HEK293 (cell line): ENCODE data around the gene RASSF3.
A peak's percentile ranks its signal among the peaks of the same experiment; 100 is the strongest.

ENCODE experiments used
- CTCF ChIA-PET: fragments of 350-600 bp; formaldehyde crosslinking; extraction: SDS; loops from one replicate; lab custom pipeline; 2021; ENCODE audit warnings: antibody characterized with exemption; lab: Yijun Ruan, JAX
- POLR2A ChIA-PET: fragments of 300-600 bp; formaldehyde crosslinking; extraction: SDS; loops from one replicate; lab custom pipeline; 2020; ENCODE audit warnings: antibody characterized with exemption, inconsistent platforms; lab: Yijun Ruan, JAX
- H3K27ac ChIP-seq: fragments of 200-500 bp; sonication (Bioruptor generic); 2 replicates; pipeline ENCODE4 v1.5.1; 2014; ENCODE audit warnings: low read depth, low read length, control low read depth, inconsistent platforms; ENCODE audit errors: extremely low read depth
- H3K36me3 ChIP-seq, 2 experiments: fragments of 200-500 bp in 1 of 2; sonication (Bioruptor generic) in 1 of 2; 1 replicate in 1 of 2; 2 replicates in 1 of 2; pipeline ENCODE4 v1.5.1; 2014 to 2017; ENCODE audit warnings: inconsistent platforms in 2 of 2, low read length in 2 of 2; ENCODE audit not compliant: control insufficient read depth in 2 of 2, insufficient read depth in 1 of 2
- H3K4me1 ChIP-seq: fragments of 200-500 bp; sonication (Bioruptor generic); 2 replicates; pipeline ENCODE4 v1.5.1; 2014; ENCODE audit warnings: mild to moderate bottlenecking, low read length, inconsistent platforms; ENCODE audit not compliant: control insufficient read depth, insufficient read depth
- H3K4me3 ChIP-seq: 2 replicates; pipeline ENCODE4 v1.5.1; 2011; ENCODE audit warnings: low read depth, mild to moderate bottlenecking, control low read depth, low read length, moderate library complexity
- H3K9me3 ChIP-seq: fragments of 200-500 bp; sonication (Bioruptor generic); 2 replicates; pipeline ENCODE4 v1.5.1; 2014; ENCODE audit warnings: low read depth, low read length, inconsistent platforms; ENCODE audit not compliant: control insufficient read depth, insufficient read depth
- BCL11B ChIP-seq: fragments of 450-650 bp; formaldehyde crosslinking; IDR thresholded peaks from 2 replicates; pipeline ENCODE4 v1.5.1; 2016; ENCODE audit warnings: low read depth, missing biosample characterization, missing genetic modification characterization
- GLIS2 ChIP-seq: fragments of 450-650 bp; formaldehyde crosslinking; IDR thresholded peaks from 2 replicates; pipeline ENCODE4 v1.5.1; 2016; ENCODE audit warnings: missing biosample characterization, missing genetic modification characterization
- INSM2 ChIP-seq: fragments of 450-650 bp; formaldehyde crosslinking; IDR thresholded peaks from 2 replicates; pipeline ENCODE4 v1.5.1; 2016; ENCODE audit warnings: missing biosample characterization, missing genetic modification characterization
- KLF7 ChIP-seq: fragments of 450-650 bp; formaldehyde crosslinking; IDR thresholded peaks from 2 replicates; pipeline ENCODE4 v1.5.1; 2016; ENCODE audit warnings: missing biosample characterization, missing genetic modification characterization, borderline replicate concordance
- PRDM10 ChIP-seq: fragments of 450-650 bp; formaldehyde crosslinking; IDR thresholded peaks from 2 replicates; pipeline ENCODE4 v1.5.1; 2016; ENCODE audit warnings: missing biosample characterization, missing genetic modification characterization
- SCRT1 ChIP-seq: fragments of 450-650 bp; formaldehyde crosslinking; IDR thresholded peaks from 2 replicates; pipeline ENCODE4 v1.5.1; 2016; ENCODE audit warnings: missing biosample characterization, missing genetic modification characterization, borderline replicate concordance
- TRIM28 ChIP-seq: IDR thresholded peaks from 2 replicates; pipeline ENCODE4 v1.6.1; 2011; ENCODE audit warnings: low read length, control low read depth, borderline replicate concordance
- WT1 ChIP-seq: fragments of 450-650 bp; formaldehyde crosslinking; IDR thresholded peaks from 2 replicates; pipeline ENCODE4 v1.5.1; 2016; ENCODE audit warnings: missing biosample characterization, missing genetic modification characterization
- ZFP69B ChIP-seq: fragments of 450-650 bp; formaldehyde crosslinking; IDR thresholded peaks from 2 replicates; pipeline ENCODE4 v1.5.1; 2016; ENCODE audit warnings: missing biosample characterization, missing genetic modification characterization
- ZNF221 ChIP-seq: fragments of 450-650 bp; formaldehyde crosslinking; IDR thresholded peaks from 2 replicates; pipeline ENCODE4 v1.5.1; 2017; ENCODE audit warnings: missing biosample characterization, missing genetic modification characterization, borderline replicate concordance
- ZNF302 ChIP-seq: fragments of 450-650 bp; formaldehyde crosslinking; IDR thresholded peaks from 2 replicates; pipeline ENCODE4 v1.5.1; 2016; ENCODE audit warnings: missing biosample characterization, missing genetic modification characterization, low read depth
- ZNF416 ChIP-seq: fragments of 450-650 bp; formaldehyde crosslinking; IDR thresholded peaks from 2 replicates; pipeline ENCODE4 v1.5.1; 2016; ENCODE audit warnings: missing biosample characterization, missing genetic modification characterization
- ZNF510 ChIP-seq: fragments of 450-650 bp; formaldehyde crosslinking; IDR thresholded peaks from 2 replicates; pipeline ENCODE4 v1.5.1; 2018; ENCODE audit warnings: mild to moderate bottlenecking, missing genetic modification characterization, missing biosample characterization; ENCODE audit not compliant: insufficient replicate concordance
- ZNF521 ChIP-seq: fragments of 450-650 bp; formaldehyde crosslinking; IDR thresholded peaks from 2 replicates; pipeline ENCODE4 v1.5.1; 2017; ENCODE audit warnings: missing biosample characterization, mild to moderate bottlenecking, missing genetic modification characterization
- ZNF529 ChIP-seq: fragments of 450-650 bp; formaldehyde crosslinking; IDR thresholded peaks from 2 replicates; pipeline ENCODE4 v1.5.1; 2017; ENCODE audit warnings: missing genetic modification characterization, missing biosample characterization; ENCODE audit not compliant: insufficient replicate concordance
- ZNF560 ChIP-seq: fragments of 450-650 bp; formaldehyde crosslinking; IDR thresholded peaks from 2 replicates; pipeline ENCODE4 v1.5.1; 2017; ENCODE audit warnings: missing biosample characterization, missing genetic modification characterization, borderline replicate concordance
- ZNF692 ChIP-seq: fragments of 450-650 bp; formaldehyde crosslinking; IDR thresholded peaks from 2 replicates; pipeline ENCODE4 v1.5.1; 2016; ENCODE audit warnings: missing biosample characterization, missing genetic modification characterization
- ZNF837 ChIP-seq: fragments of 450-650 bp; formaldehyde crosslinking; IDR thresholded peaks from 2 replicates; pipeline ENCODE4 v1.5.1; 2016; ENCODE audit warnings: missing biosample characterization, missing genetic modification characterization
- ZNF843 ChIP-seq: fragments of 450-650 bp; formaldehyde crosslinking; IDR thresholded peaks from 2 replicates; pipeline ENCODE4 v1.5.1; 2016; ENCODE audit warnings: missing biosample characterization, missing genetic modification characterization
- TF ChIP-seq, protein P1 (sequence below): fragments of 450-650 bp; formaldehyde crosslinking; IDR thresholded peaks from 2 replicates; pipeline ENCODE4 v1.5.1; 2016; ENCODE audit warnings: missing biosample characterization, missing genetic modification characterization
- TF ChIP-seq, protein P2 (sequence below): fragments of 450-650 bp; formaldehyde crosslinking; conservative IDR thresholded peaks from 2 replicates; pipeline ENCODE4 v1.5.1; 2016; ENCODE audit warnings: low read depth, missing biosample characterization, missing genetic modification characterization
- TF ChIP-seq, protein P3 (sequence below): fragments of 450-650 bp; IDR thresholded peaks from 2 replicates; pipeline ENCODE4 v1.5.1; 2018; ENCODE audit warnings: missing biosample characterization, mild to moderate bottlenecking, missing genetic modification characterization

Gene RASSF3

DNA sequence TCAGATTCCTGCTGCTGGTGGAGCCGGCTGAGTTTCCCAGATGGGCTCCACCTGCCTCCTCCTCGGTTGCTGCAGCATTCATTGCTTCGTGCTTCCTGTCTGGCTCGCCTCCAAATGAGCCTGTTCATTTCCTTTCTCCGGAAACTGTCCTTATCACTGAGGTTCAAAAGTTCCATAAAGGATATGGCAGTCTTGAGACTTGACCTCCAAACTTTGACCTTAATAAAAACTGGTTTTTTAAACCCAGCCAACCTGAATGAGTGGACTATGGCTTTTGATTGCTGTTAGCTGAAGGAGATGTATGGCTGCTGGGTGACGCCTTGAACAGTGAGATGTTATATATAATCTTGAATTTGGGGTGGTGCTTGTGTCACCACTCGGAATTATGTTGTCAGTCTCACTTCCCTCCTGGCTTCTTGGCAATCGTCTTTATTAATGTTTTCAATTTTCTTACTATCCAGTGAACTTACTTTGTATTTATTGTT is 62.7 kb downstream of the RASSF3 start:
- H3K4me1 ChIP-seq, result peaks cover 49% of the 10 kb centered on the region
- H3K36me3 ChIP-seq, result no peaks in the 10 kb centered on the region
- CTCF ChIA-PET, result interaction anchor here (1.2 kb wide), 1 partner anchor 64 kb away, joined by 3 read pairs; no protein-coding TSS in a partner anchor
- H3K9me3 ChIP-seq, result no peaks in the 10 kb centered on the region
- POLR2A ChIA-PET, result no interaction called here
- H3K4me3 ChIP-seq, result no peak overlapping the region
- peak overlapping the region; percentile 73 for H3K27ac ChIP-seq
- TF ChIP-seq ZNF843 (0 out of 2 replicates have a peak, but pooled peaks have one; percentile 10), ZNF302 (no peak), ZNF560 (tag by site-specific recombination) (no peak), INSM2 (tag by site-specific recombination) (no peak), ZFP69B (tag by site-specific recombination) (peak; percentile 52; the same call in 1 of the 2 replicates), ZNF529 (tag by site-specific recombination) (no peak), PRDM10 (tag by site-specific recombination) (peak; percentile 59), SCRT1 (tag by site-specific recombination) (no peak), ZNF510 (no peak), WT1 (no peak), BCL11B (tag by site-specific recombination) (no peak), GLIS2 (tag by site-specific recombination) (no peak), ZNF416 (tag by site-specific recombination) (no peak), ZNF521 (tag by site-specific recombination) (no peak), ZNF692 (tag by site-specific recombination) (no peak), ZNF837 (tag by site-specific recombination) (no peak), KLF7 (no peak), TRIM28 (peak; percentile 33; the same call in 1 of the 2 replicates), ZNF221 (tag by site-specific recombination) (no peak)
- TF ChIP-seq, protein P1, sequence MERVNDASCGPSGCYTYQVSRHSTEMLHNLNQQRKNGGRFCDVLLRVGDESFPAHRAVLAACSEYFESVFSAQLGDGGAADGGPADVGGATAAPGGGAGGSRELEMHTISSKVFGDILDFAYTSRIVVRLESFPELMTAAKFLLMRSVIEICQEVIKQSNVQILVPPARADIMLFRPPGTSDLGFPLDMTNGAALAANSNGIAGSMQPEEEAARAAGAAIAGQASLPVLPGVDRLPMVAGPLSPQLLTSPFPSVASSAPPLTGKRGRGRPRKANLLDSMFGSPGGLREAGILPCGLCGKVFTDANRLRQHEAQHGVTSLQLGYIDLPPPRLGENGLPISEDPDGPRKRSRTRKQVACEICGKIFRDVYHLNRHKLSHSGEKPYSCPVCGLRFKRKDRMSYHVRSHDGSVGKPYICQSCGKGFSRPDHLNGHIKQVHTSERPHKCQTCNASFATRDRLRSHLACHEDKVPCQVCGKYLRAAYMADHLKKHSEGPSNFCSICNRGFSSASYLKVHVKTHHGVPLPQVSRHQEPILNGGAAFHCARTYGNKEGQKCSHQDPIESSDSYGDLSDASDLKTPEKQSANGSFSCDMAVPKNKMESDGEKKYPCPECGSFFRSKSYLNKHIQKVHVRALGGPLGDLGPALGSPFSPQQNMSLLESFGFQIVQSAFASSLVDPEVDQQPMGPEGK, result no peak
- TF ChIP-seq, protein P2, sequence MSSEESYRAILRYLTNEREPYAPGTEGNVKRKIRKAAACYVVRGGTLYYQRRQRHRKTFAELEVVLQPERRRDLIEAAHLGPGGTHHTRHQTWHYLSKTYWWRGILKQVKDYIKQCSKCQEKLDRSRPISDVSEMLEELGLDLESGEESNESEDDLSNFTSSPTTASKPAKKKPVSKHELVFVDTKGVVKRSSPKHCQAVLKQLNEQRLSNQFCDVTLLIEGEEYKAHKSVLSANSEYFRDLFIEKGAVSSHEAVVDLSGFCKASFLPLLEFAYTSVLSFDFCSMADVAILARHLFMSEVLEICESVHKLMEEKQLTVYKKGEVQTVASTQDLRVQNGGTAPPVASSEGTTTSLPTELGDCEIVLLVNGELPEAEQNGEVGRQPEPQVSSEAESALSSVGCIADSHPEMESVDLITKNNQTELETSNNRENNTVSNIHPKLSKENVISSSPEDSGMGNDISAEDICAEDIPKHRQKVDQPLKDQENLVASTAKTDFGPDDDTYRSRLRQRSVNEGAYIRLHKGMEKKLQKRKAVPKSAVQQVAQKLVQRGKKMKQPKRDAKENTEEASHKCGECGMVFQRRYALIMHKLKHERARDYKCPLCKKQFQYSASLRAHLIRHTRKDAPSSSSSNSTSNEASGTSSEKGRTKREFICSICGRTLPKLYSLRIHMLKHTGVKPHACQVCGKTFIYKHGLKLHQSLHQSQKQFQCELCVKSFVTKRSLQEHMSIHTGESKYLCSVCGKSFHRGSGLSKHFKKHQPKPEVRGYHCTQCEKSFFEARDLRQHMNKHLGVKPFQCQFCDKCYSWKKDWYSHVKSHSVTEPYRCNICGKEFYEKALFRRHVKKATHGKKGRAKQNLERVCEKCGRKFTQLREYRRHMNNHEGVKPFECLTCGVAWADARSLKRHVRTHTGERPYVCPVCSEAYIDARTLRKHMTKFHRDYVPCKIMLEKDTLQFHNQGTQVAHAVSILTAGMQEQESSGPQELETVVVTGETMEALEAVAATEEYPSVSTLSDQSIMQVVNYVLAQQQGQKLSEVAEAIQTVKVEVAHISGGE (tag by site-specific recombination), result peak; percentile 52
- TF ChIP-seq, protein P3, sequence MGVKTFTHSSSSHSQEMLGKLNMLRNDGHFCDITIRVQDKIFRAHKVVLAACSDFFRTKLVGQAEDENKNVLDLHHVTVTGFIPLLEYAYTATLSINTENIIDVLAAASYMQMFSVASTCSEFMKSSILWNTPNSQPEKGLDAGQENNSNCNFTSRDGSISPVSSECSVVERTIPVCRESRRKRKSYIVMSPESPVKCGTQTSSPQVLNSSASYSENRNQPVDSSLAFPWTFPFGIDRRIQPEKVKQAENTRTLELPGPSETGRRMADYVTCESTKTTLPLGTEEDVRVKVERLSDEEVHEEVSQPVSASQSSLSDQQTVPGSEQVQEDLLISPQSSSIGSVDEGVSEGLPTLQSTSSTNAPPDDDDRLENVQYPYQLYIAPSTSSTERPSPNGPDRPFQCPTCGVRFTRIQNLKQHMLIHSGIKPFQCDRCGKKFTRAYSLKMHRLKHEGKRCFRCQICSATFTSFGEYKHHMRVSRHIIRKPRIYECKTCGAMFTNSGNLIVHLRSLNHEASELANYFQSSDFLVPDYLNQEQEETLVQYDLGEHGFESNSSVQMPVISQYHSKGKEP, result peak; percentile 33; the same call in 1 of the 2 replicates
